Thoracic aorta (tissue), 2 donors: ENCODE results near the gene TMEM150C. TPM values are rescaled to one million over a fixed set of nuclear protein-coding genes. Genes with fewer than 3 reads are reported as not detected.

ENCODE experiments used
- ATAC-seq: fragments of 150-250 bp; one replicate; pipeline ENCODE4 v1.8.0; 2017; ENCODE audit warnings: low read depth; ENCODE audit not compliant: insufficient number of reproducible peaks, low FRiP score
- DNase-seq: peaks from one replicate; pipeline ENCODE4 v3.0.0-alpha.2; 2020; ENCODE audit warnings: low spot score
- H3K27ac ChIP-seq, 2 donors: fragments of 200-600 bp; sonication (generic); 1 replicate in 1 of 2; 2 replicates in 1 of 2; pipeline ENCODE4 v1.5.1; 2016; ENCODE audit warnings: mild to moderate bottlenecking in 2 of 2, moderate library complexity in 2 of 2
- H3K27me3 ChIP-seq: fragments of 200-600 bp; sonication (generic); replicated peaks from 2 replicates; pipeline ENCODE4 v1.6.0; 2016; ENCODE audit warnings: mild to moderate bottlenecking; ENCODE audit not compliant: insufficient read depth
- H3K36me3 ChIP-seq: fragments of 200-600 bp; sonication (generic); one replicate; pipeline ENCODE4 v1.5.1; 2016
- H3K4me1 ChIP-seq, 2 donors: fragments of 200-600 bp; sonication (generic); 1 replicate in 1 of 2; 2 replicates in 1 of 2; pipeline versions ENCODE4 v1.5.1 to v1.6.0; 2016; ENCODE audit warnings: low read depth in 2 of 2, mild to moderate bottlenecking in 1 of 2; ENCODE audit not compliant: control insufficient read depth in 1 of 2
- H3K4me3 ChIP-seq: fragments of 200-600 bp; sonication (generic); 2 replicates; pipeline ENCODE4 v1.5.1; 2016; ENCODE audit warnings: mild to moderate bottlenecking
- H3K9me3 ChIP-seq: fragments of 200-600 bp; sonication (generic); 2 replicates; pipeline ENCODE4 v1.5.1; 2016
- CTCF ChIP-seq: fragments of 200-600 bp; sonication (generic); IDR thresholded peaks from one replicate; pipeline ENCODE4 v1.5.1; 2019; ENCODE audit warnings: antibody characterized with exemption
- total RNA-seq, 2 donors: library from RNA; depleted of rRNA; stranded (reverse); fragments of >200 nt; gene quantifications; one replicate each; pipeline versions ENCODE4 v1.1.0 to v1.2.3, GENCODE V29; 2016

TMEM150C gene
- total RNA-seq, 2 donors from 2014 or later: 0.92 to 2.0 TPM

GRCh38 chr4:82439088-82439487 lies 122.7 kb downstream of the TMEM150C start:
- no peak for ATAC-seq
- Histone ChIP-seq H3K27me3 (no peaks in the 10 kb centered on the region), H3K4me3 (no peak overlapping the region), H3K4me1 (no peaks in the 10 kb centered on the region), H3K9me3 (no peaks in the 10 kb centered on the region), H3K27ac (no peak overlapping the region), H3K36me3 (no peaks in the 10 kb centered on the region)
- no peak for DNase-seq
- TF ChIP-seq CTCF: no peak

- no peaks in the 10 kb centered on the region for H3K27me3 ChIP-seq
- no peak overlapping the region for H3K27ac ChIP-seq
- no peaks in the 10 kb centered on the region for H3K36me3 ChIP-seq
- H3K9me3 ChIP-seq: no peaks in the 10 kb centered on the region
- no peaks in the 10 kb centered on the region for H3K4me1 ChIP-seq
- ATAC-seq (no peak), DNase-seq (no peak)
- no peak for TF ChIP-seq CTCF
- no peak overlapping the region for H3K4me3 ChIP-seq
Measured at GRCh38 chr4:82437285-82438005, 124.3 kb downstream of the TMEM150C start.

- H3K27ac ChIP-seq: no peak overlapping the region
- TF ChIP-seq CTCF: no peak
- no peak for ATAC-seq
- DNase-seq: no peak
- no peaks in the 10 kb centered on the region for H3K36me3 ChIP-seq
- no peaks in the 10 kb centered on the region for H3K27me3 ChIP-seq
- H3K4me3 ChIP-seq: no peak overlapping the region
- H3K4me1 ChIP-seq: peaks cover 0 to under 1% of the 10 kb centered on the region in 2 donors
- H3K9me3 ChIP-seq: no peaks in the 10 kb centered on the region
Measured at GRCh38 chr4:82436780-82437179, 125.0 kb downstream of the TMEM150C start.

GRCh38 chr4:82436130-82436529 lies 125.7 kb downstream of the TMEM150C start:
- Histone ChIP-seq H3K4me1 (peaks cover 5 to 7% of the 10 kb centered on the region in 2 donors), H3K27ac (no peak overlapping the region), H3K36me3 (no peaks in the 10 kb centered on the region), H3K9me3 (no peaks in the 10 kb centered on the region), H3K4me3 (no peak overlapping the region), H3K27me3 (no peaks in the 10 kb centered on the region)
- no peak for DNase-seq
- ATAC-seq: no peak
- no peak for TF ChIP-seq CTCF

GRCh38 chr4:82434949-82435348 lies 126.8 kb downstream of the TMEM150C start:
- Histone ChIP-seq H3K4me3 (no peak overlapping the region), H3K4me1 (peaks cover 5 to 7% of the 10 kb centered on the region in 2 donors), H3K27ac (no peak overlapping the region), H3K36me3 (no peaks in the 10 kb centered on the region), H3K27me3 (no peaks in the 10 kb centered on the region), H3K9me3 (no peaks in the 10 kb centered on the region)
- no peak for ATAC-seq
- no peak for TF ChIP-seq CTCF
- no peak for DNase-seq
